ENCODE results near the gene DENND5A. TPM values are rescaled to one million over a fixed set of nuclear protein-coding genes. Genes with fewer than 3 reads are reported as not detected.

The DENND5A gene
- total RNA-seq, 1 experiment from 2014 or later, result 58.0 TPM

GRCh38 chr11:9137293-9138132 lies 127.6 kb downstream of the DENND5A start:
- Histone ChIP-seq H3K36me3 (ENCODE audit: control insufficient read depth, insufficient read depth, low read length) (peaks cover 2% of the 10 kb centered on the region; the same call in 1 of the 2 replicates), H3K27me3 (replicated peaks; ENCODE audit: control insufficient read depth, insufficient read depth, low read length) (no peaks in the 10 kb centered on the region), H3K9me3 (no peaks in the 10 kb centered on the region), H3K4me3 (ENCODE audit: low read depth, low read length) (no peak overlapping the region), H3K4me1 (no peaks in the 10 kb centered on the region)
- Mint-ChIP-seq H3K4me3 (ENCODE audit: unreplicated experiment) (no peak overlapping the region), H3K4me1 (ENCODE audit: low read depth, unreplicated experiment) (no peaks in the 10 kb centered on the region), H3K36me3 (ENCODE audit: insufficient read depth, unreplicated experiment) (peaks cover 37% of the 10 kb centered on the region), H3K27me3 (ENCODE audit: insufficient read depth, unreplicated experiment) (no peaks in the 10 kb centered on the region), H3K9me3 (ENCODE audit: unreplicated experiment) (no peaks in the 10 kb centered on the region), H3K27ac (ENCODE audit: unreplicated experiment) (peak overlapping the region; percentile 62)
- no TSS peak for BruUV-seq (replicated peaks)
- CTCF ChIA-PET, result interaction anchor here (0.6 to 2.0 kb wide), 29 partner anchors 9 to 436 kb away, joined by 3 to 110 read pairs (median 5); partner anchors contain the start of genes NRIP3, TMEM9B and WEE1
- intact Hi-C loops (cut with micrococcal nuclease; ENCODE audit: unreplicated experiment), result loop anchor here (1.0 to 5.0 kb wide), 4 partner anchors 80 to 223 kb away; no protein-coding TSS in a partner anchor
- POLR2A ChIA-PET, result interaction anchor here (0.6 to 1.0 kb wide), 2 partner anchors 165 to 173 kb away, joined by 3 read pairs; no protein-coding TSS in a partner anchor
- peak; percentile 95 to 99 for TF ChIP-seq CTCF (IDR thresholded peaks at IDR 0.05; ENCODE audit: insufficient read depth in 1 of 2, low read depth in 1 of 2, low read length in 1 of 2, severe bottlenecking in 1 of 2, unreplicated experiment in 1 of 2)
- DNase-seq, result peak; percentile 77 to 85

DNA sequence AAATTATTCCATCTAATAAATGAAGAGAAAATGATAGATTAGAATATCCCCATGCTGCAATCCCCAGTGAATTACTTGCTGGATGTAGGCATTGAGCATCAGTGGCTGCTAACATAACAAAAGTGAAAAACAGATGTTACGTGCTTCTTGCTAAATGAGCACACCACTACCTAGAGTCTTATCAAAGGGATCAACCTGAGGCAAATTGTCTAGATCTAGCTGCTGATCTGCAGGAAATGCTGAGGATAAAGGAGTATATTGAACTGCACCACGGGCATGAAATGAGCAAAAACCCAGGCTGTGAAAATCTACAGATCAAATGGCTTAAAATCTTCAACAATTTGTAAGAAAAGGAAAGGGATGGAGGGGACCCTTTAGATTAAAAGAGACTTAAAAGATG lies 128.4 kb downstream of the DENND5A start:
- TF ChIP-seq CTCF (IDR thresholded peaks at IDR 0.05; ENCODE audit: insufficient read depth in 1 of 2, low read depth in 1 of 2, low read length in 1 of 2, severe bottlenecking in 1 of 2, unreplicated experiment in 1 of 2), result no peak
- no peak for DNase-seq
- Mint-ChIP-seq H3K9me3 (ENCODE audit: unreplicated experiment) (no peaks in the 10 kb centered on the region), H3K4me3 (ENCODE audit: unreplicated experiment) (no peak overlapping the region), H3K36me3 (ENCODE audit: insufficient read depth, unreplicated experiment) (peaks cover 37% of the 10 kb centered on the region), H3K27me3 (ENCODE audit: insufficient read depth, unreplicated experiment) (no peaks in the 10 kb centered on the region), H3K27ac (ENCODE audit: unreplicated experiment) (no peak overlapping the region), H3K4me1 (ENCODE audit: low read depth, unreplicated experiment) (no peaks in the 10 kb centered on the region)
- Histone ChIP-seq H3K36me3 (ENCODE audit: control insufficient read depth, insufficient read depth, low read length) (peaks cover 2% of the 10 kb centered on the region; the same call in 1 of the 2 replicates), H3K4me3 (ENCODE audit: low read depth, low read length) (no peak overlapping the region), H3K4me1 (no peaks in the 10 kb centered on the region), H3K27me3 (replicated peaks; ENCODE audit: control insufficient read depth, insufficient read depth, low read length) (no peaks in the 10 kb centered on the region), H3K9me3 (no peaks in the 10 kb centered on the region)
- BruUV-seq (replicated peaks), result no TSS peak
- ChIA-PET CTCF (interaction anchor here (1.4 to 2.0 kb wide), 4 partner anchors 33 to 222 kb away, joined by 6 to 110 read pairs (median 16); no protein-coding TSS in a partner anchor), POLR2A (no interaction called here)
- intact Hi-C loops (cut with micrococcal nuclease; ENCODE audit: unreplicated experiment), result loop anchor here (1.0 to 5.0 kb wide), 4 partner anchors 79 to 222 kb away; no protein-coding TSS in a partner anchor

DNA sequence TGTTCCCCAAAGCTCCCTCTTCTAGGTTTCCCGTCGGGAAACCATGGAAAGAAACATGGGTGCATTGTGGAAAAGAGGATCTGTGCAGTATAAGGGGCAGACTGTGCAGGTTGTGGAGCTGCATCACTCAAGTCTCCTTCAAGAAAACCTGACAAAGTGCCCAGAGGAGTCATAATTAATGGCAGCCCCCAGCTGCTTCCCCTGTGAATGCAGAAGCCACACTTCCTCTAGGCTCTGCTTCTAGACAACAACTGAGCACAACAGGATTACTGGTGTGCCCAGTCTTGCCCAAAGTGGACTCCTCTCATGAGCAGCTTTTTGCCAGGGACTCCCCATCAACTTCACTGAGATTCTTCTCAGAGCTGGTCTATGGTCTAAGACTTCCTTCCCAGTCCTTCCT lies 131.2 kb downstream of the DENND5A start:
- CTCF ChIA-PET, result interaction anchor here (1.7 kb wide), 1 partner anchor 118 kb away, joined by 3 read pairs; no protein-coding TSS in a partner anchor
- H3K27ac Mint-ChIP-seq (ENCODE audit: unreplicated experiment), result no peak overlapping the region
- no peak overlapping the region for H3K4me3 ChIP-seq (ENCODE audit: low read depth, low read length)
- H3K9me3 Mint-ChIP-seq (ENCODE audit: unreplicated experiment), result no peaks in the 10 kb centered on the region
- H3K4me3 Mint-ChIP-seq (ENCODE audit: unreplicated experiment), result no peak overlapping the region
- no peaks in the 10 kb centered on the region for H3K9me3 ChIP-seq
- H3K27me3 Mint-ChIP-seq (ENCODE audit: insufficient read depth, unreplicated experiment), result no peaks in the 10 kb centered on the region
- H3K36me3 Mint-ChIP-seq (ENCODE audit: insufficient read depth, unreplicated experiment), result peaks cover 31% of the 10 kb centered on the region
- no peaks in the 10 kb centered on the region for H3K4me1 Mint-ChIP-seq (ENCODE audit: low read depth, unreplicated experiment)
- no peaks in the 10 kb centered on the region for H3K27me3 ChIP-seq (replicated peaks; ENCODE audit: control insufficient read depth, insufficient read depth, low read length)
- no peaks in the 10 kb centered on the region for H3K36me3 ChIP-seq (ENCODE audit: control insufficient read depth, insufficient read depth, low read length)
- no TSS peak for BruUV-seq (replicated peaks)
- intact Hi-C loops (cut with micrococcal nuclease; ENCODE audit: unreplicated experiment), result no loop called here
- H3K4me1 ChIP-seq, result no peaks in the 10 kb centered on the region
- TF ChIP-seq CTCF (IDR thresholded peaks at IDR 0.05; ENCODE audit: insufficient read depth in 1 of 2, low read depth in 1 of 2, low read length in 1 of 2, severe bottlenecking in 1 of 2, unreplicated experiment in 1 of 2), result no peak
- POLR2A ChIA-PET, result no interaction called here
- DNase-seq, result no peak

Measured in Caco-2 (cell line).